Mammary epithelial cell (primary cell): ENCODE results near the gene SMIM8.

Experiments
- CTCF ChIP-seq, 2 donors: IDR thresholded peaks in 1 of 2; conservative IDR thresholded peaks in 1 of 2; 2 replicates each; pipeline ENCODE4 v1.5.1; 2011 to 2012; ENCODE audit warnings: inconsistent platforms in 2 of 2, low read length in 2 of 2, mild to moderate bottlenecking in 2 of 2, control low read depth in 1 of 2, low read depth in 1 of 2; ENCODE audit not compliant: insufficient read depth in 1 of 2; ENCODE audit errors: extremely low read depth in 1 of 2
- EZH2 ChIP-seq: IDR thresholded peaks from 2 replicates; pipeline ENCODE4 v1.6.1; 2012; ENCODE audit warnings: low read length, inconsistent platforms, borderline replicate concordance

GRCh38 chr6:87308970-87309369 is 13.4 kb upstream of the SMIM8 start:
- no peak for TF ChIP-seq CTCF (conservative IDR thresholded peaks at IDR 0.05 in 1 of 2, IDR thresholded peaks at IDR 0.05 in 1 of 2; ENCODE audit: extremely low read depth in 1 of 2, insufficient read depth in 1 of 2, low read depth in 1 of 2, low read length in 2 of 2)
- no peak for TF ChIP-seq EZH2
